GM23338 (cell line): ENCODE data around the gene CDKN2AIP. TPM values are rescaled to one million over a fixed set of nuclear protein-coding genes. Genes with fewer than 3 reads are reported as not detected.

Experiments
- ATAC-seq: fragments of 200-7000 bp; cut with Tn5 transposase; 3 replicates; pipeline ENCODE4 v1.9.1; 2020
- DNase-seq: peaks from one replicate; pipeline ENCODE4 v3.0.0-alpha.2; 2015; ENCODE audit warnings: low spot score
- H2AFZ ChIP-seq: fragments of 200-600 bp; sonication (generic); 2 replicates; pipeline ENCODE4 v1.8.0; 2016; ENCODE audit warnings: antibody characterized with exemption, mild to moderate bottlenecking, moderate library complexity
- H3F3A ChIP-seq: fragments of 200-600 bp; sonication (generic); replicated peaks from 2 replicates; pipeline ENCODE4 v1.8.0; 2017; ENCODE audit warnings: antibody characterized with exemption, mixed run types, low read depth
- H3K27ac ChIP-seq: fragments of 200-600 bp; sonication (generic); 2 replicates; pipeline ENCODE4 v1.6.1; 2016; ENCODE audit warnings: low read depth
- H3K27me3 ChIP-seq: fragments of 200-600 bp; sonication (generic); 2 replicates; pipeline ENCODE4 v1.8.0; 2016; ENCODE audit warnings: mild to moderate bottlenecking, mixed run types, moderate library complexity; ENCODE audit not compliant: insufficient read depth
- H3K36me3 ChIP-seq: fragments of 200-600 bp; sonication (generic); 2 replicates; pipeline ENCODE4 v1.8.0; 2016; ENCODE audit warnings: mild to moderate bottlenecking; ENCODE audit not compliant: insufficient read depth
- H3K4me1 ChIP-seq: fragments of 200-600 bp; sonication (generic); 2 replicates; pipeline ENCODE4 v1.8.0; 2016; ENCODE audit warnings: mild to moderate bottlenecking, moderate library complexity; ENCODE audit not compliant: insufficient read depth
- H3K4me2 ChIP-seq: fragments of 200-600 bp; sonication (generic); 2 replicates; pipeline ENCODE4 v1.7.1; 2017; ENCODE audit warnings: mixed run types
- H3K4me3 ChIP-seq: fragments of 200-600 bp; sonication (generic); 2 replicates; pipeline ENCODE4 v1.6.1; 2016; ENCODE audit warnings: mixed run types
- H3K79me2 ChIP-seq: fragments of 200-600 bp; sonication (generic); replicated peaks from 2 replicates; pipeline ENCODE4 v1.8.0; 2017; ENCODE audit warnings: mild to moderate bottlenecking; ENCODE audit not compliant: insufficient read depth
- H3K9me2 ChIP-seq: fragments of 200-600 bp; sonication (generic); 2 replicates; pipeline ENCODE4 v1.8.0; 2017; ENCODE audit not compliant: insufficient read depth
- H4K20me1 ChIP-seq: fragments of 200-600 bp; sonication (generic); replicated peaks from 2 replicates; pipeline ENCODE4 v1.8.0; 2017; ENCODE audit warnings: mild to moderate bottlenecking; ENCODE audit not compliant: insufficient read depth
- H3K27ac Mint-ChIP-seq: 2 replicates; pipeline ENCODE4 v1.8.0; 2020; ENCODE audit warnings: inconsistent platforms, mild to moderate bottlenecking, moderate library complexity, mixed read lengths
- H3K27me3 Mint-ChIP-seq: 3 replicates; pipeline ENCODE4 v1.8.0; 2022; ENCODE audit warnings: low read depth, mild to moderate bottlenecking, moderate library complexity, mixed read lengths, inconsistent platforms; ENCODE audit not compliant: insufficient read depth, poor library complexity
- H3K36me3 Mint-ChIP-seq: 3 replicates; pipeline ENCODE4 v1.8.0; 2021; ENCODE audit warnings: low read depth, mild to moderate bottlenecking, inconsistent platforms, moderate library complexity, mixed read lengths
- H3K4me1 Mint-ChIP-seq: 3 replicates; pipeline ENCODE4 v1.8.0; 2020; ENCODE audit warnings: mild to moderate bottlenecking, inconsistent platforms, mixed read lengths
- H3K4me3 Mint-ChIP-seq: 3 replicates; pipeline ENCODE4 v1.8.0; 2021; ENCODE audit warnings: moderate library complexity, mild to moderate bottlenecking, inconsistent platforms, mixed read lengths
- H3K9me3 Mint-ChIP-seq: 3 replicates; pipeline ENCODE4 v1.8.0; 2020; ENCODE audit warnings: moderate library complexity, mild to moderate bottlenecking, inconsistent platforms, mixed read lengths
- CREB1 ChIP-seq: fragments of 250-450 bp; sonication (Bioruptor Pico); IDR thresholded peaks from 2 replicates; pipeline ENCODE4 v1.5.0; 2020; ENCODE audit warnings: low read depth, mild to moderate bottlenecking, moderate library complexity
- CTCF ChIP-seq, 2 experiments: fragments of 200-600 bp in 1 of 2; sonication (generic) in 1 of 2; conservative IDR thresholded peaks; 2 replicates each; pipeline versions ENCODE4 v1.5.1 to v1.6.1; 2016 to 2017; ENCODE audit warnings: antibody characterized with exemption in 2 of 2, low read depth in 2 of 2, mild to moderate bottlenecking in 2 of 2, moderate library complexity in 1 of 2
- EZH2 ChIP-seq: fragments of 200-600 bp; sonication (generic); IDR thresholded peaks from one replicate; pipeline ENCODE4 v1.8.0; 2017; ENCODE audit warnings: antibody characterized with exemption, mild to moderate bottlenecking, low read depth; ENCODE audit not compliant: unreplicated experiment
- JUNB ChIP-seq: IDR thresholded peaks from one replicate; pipeline ENCODE4 v1.6.1; 2016; ENCODE audit warnings: antibody characterized with exemption; ENCODE audit not compliant: unreplicated experiment
- POLR2AphosphoS5 ChIP-seq: IDR thresholded peaks from 2 replicates; pipeline ENCODE4 v1.6.1; 2016; ENCODE audit warnings: antibody characterized with exemption, low read depth
- REST ChIP-seq: IDR thresholded peaks from one replicate; pipeline ENCODE4 v1.6.1; 2018; ENCODE audit warnings: antibody characterized with exemption; ENCODE audit not compliant: unreplicated experiment
- STAT1 ChIP-seq: IDR thresholded peaks from one replicate; pipeline ENCODE4 v1.6.1; 2016; ENCODE audit warnings: antibody characterized with exemption; ENCODE audit not compliant: unreplicated experiment
- ZNF331 ChIP-seq: fragments of 250-450 bp; sonication (Bioruptor Pico); IDR thresholded peaks from 2 replicates; pipeline ENCODE4 v1.5.0; 2020; ENCODE audit warnings: low read depth, mild to moderate bottlenecking, moderate library complexity
- ZNF462 ChIP-seq: fragments of 250-450 bp; sonication (Bioruptor Pico); IDR thresholded peaks from 2 replicates; pipeline ENCODE4 v1.5.0; 2020; ENCODE audit warnings: mild to moderate bottlenecking, moderate library complexity
- polyA plus RNA-seq: library from polyadenylated mRNA; unstranded; fragments of >200 nt; fragmentation: Nextera tagmentation; extraction: Ambion mirVana; gene quantifications from 2 replicates; pipeline ENCODE4 v1.2.1, GENCODE V29; 2016
- total RNA-seq: library from RNA; depleted of rRNA; stranded (reverse); fragments of >200 nt; shearing (Covaris generic); gene quantifications from 2 replicates; pipeline ENCODE4 v1.2.3, GENCODE V29; 2014

CDKN2AIP gene
- total and polyA plus RNA-seq, 2 experiments from 2014 or later = 15.2 to 27.2 TPM

- Mint-ChIP-seq H3K4me1 (peaks cover 18% of the 10 kb centered on the region), H3K9me3 (peaks cover 22% of the 10 kb centered on the region), H3K27ac (peak overlapping the region; percentile 91; the same call in 1 of the 2 replicates), H3K27me3 (peaks cover 14% of the 10 kb centered on the region), H3K4me3 (no peak overlapping the region), H3K36me3 (peaks cover 10% of the 10 kb centered on the region; the same call in 2 of the 3 replicates)
- ATAC-seq (peak; percentile 89), DNase-seq (peak; percentile 66)
- no peaks in the 10 kb centered on the region for H3F3A ChIP-seq
- no peak overlapping the region; the same call in 1 of the 2 replicates for H3K27ac ChIP-seq
- H3K79me2 ChIP-seq = no peaks in the 10 kb centered on the region
- no peak overlapping the region for H3K4me3 ChIP-seq
- no peaks in the 10 kb centered on the region for H3K4me1 ChIP-seq
- H2AFZ ChIP-seq = 0 out of 2 replicates have a peak overlapping the region, but pooled peaks have one; percentile 39
- H4K20me1 ChIP-seq = no peaks in the 10 kb centered on the region
- TF ChIP-seq REST = no peak
- peak; percentile 28 to 58; a peak in 2 of 4 replicates for TF ChIP-seq CTCF (conservative IDR thresholded peaks at IDR 0.05; ENCODE audit: low read depth in 2 of 2)
- TF ChIP-seq EZH2 = no peak
- no peak for TF ChIP-seq JUNB
- TF ChIP-seq POLR2AphosphoS5 = no peak
- no peak overlapping the region for H3K4me2 ChIP-seq
- no peaks in the 10 kb centered on the region for H3K9me2 ChIP-seq
- H3K27me3 ChIP-seq = 0 out of 2 replicates have a peak, but pooled peaks cover 3% of the 10 kb centered on the region
- H3K36me3 ChIP-seq = no peaks in the 10 kb centered on the region
Observed at GRCh38 chr4:183430317-183430993, 14.0 kb upstream of the CDKN2AIP start.

- Mint-ChIP-seq H3K27me3 (peaks cover 17% of the 10 kb centered on the region), H3K27ac (peak overlapping the region; percentile 91; the same call in 1 of the 2 replicates), H3K9me3 (peaks cover 22% of the 10 kb centered on the region), H3K36me3 (peaks cover 10% of the 10 kb centered on the region; the same call in 2 of the 3 replicates), H3K4me1 (peaks cover 18% of the 10 kb centered on the region), H3K4me3 (no peak overlapping the region)
- no peaks in the 10 kb centered on the region for H3K36me3 ChIP-seq
- ATAC-seq = no peak
- DNase-seq = no peak
- no peak overlapping the region; the same call in 1 of the 2 replicates for H3K27ac ChIP-seq
- H3K27me3 ChIP-seq = 0 out of 2 replicates have a peak, but pooled peaks cover 3% of the 10 kb centered on the region
- no peaks in the 10 kb centered on the region for H3K9me2 ChIP-seq
- H2AFZ ChIP-seq = 0 out of 2 replicates have a peak overlapping the region, but pooled peaks have one; percentile 39
- no peaks in the 10 kb centered on the region for H4K20me1 ChIP-seq
- H3K79me2 ChIP-seq = no peaks in the 10 kb centered on the region
- H3K4me1 ChIP-seq = no peaks in the 10 kb centered on the region
- no peak overlapping the region for H3K4me3 ChIP-seq
- no peak overlapping the region for H3K4me2 ChIP-seq
- H3F3A ChIP-seq = no peaks in the 10 kb centered on the region
- TF ChIP-seq POLR2AphosphoS5 = no peak
- TF ChIP-seq STAT1 = no peak
- no peak for TF ChIP-seq CREB1 (CRISPR knock-in tag)
- no peak for TF ChIP-seq JUNB
- TF ChIP-seq ZNF331 (CRISPR knock-in tag) = no peak
- TF ChIP-seq ZNF462 (CRISPR knock-in tag) = no peak
Observed at GRCh38 chr4:183430994-183431347, 13.5 kb upstream of the CDKN2AIP start.
